ENCODE measurements around the gene OPCML.

Gene OPCML

GRCh38 chr11:133127741-133128140, 404.6 kb downstream of the OPCML start:
- no peak overlapping the region for H3K4me3 ChIP-seq (ENCODE audit: low read depth, low read length)
- no peak for TF ChIP-seq CTCF (IDR thresholded peaks at IDR 0.05; ENCODE audit: borderline replicate concordance, insufficient read depth, low read depth, low read length)

GRCh38 chr11:133123796-133124195, 408.5 kb downstream of the OPCML start:
- no peak for TF ChIP-seq CTCF (IDR thresholded peaks at IDR 0.05; ENCODE audit: borderline replicate concordance, insufficient read depth, low read depth, low read length)
- H3K4me3 ChIP-seq (ENCODE audit: low read depth, low read length), result no peak overlapping the region

GRCh38 chr11:133123366-133123765, 408.9 kb downstream of the OPCML start:
- no peak for TF ChIP-seq CTCF (IDR thresholded peaks at IDR 0.05; ENCODE audit: borderline replicate concordance, insufficient read depth, low read depth, low read length)
- no peak overlapping the region for H3K4me3 ChIP-seq (ENCODE audit: low read depth, low read length)

GRCh38 chr11:133122256-133122655, 410.0 kb downstream of the OPCML start:
- H3K4me3 ChIP-seq (ENCODE audit: low read depth, low read length), result no peak overlapping the region
- no peak for TF ChIP-seq CTCF (IDR thresholded peaks at IDR 0.05; ENCODE audit: borderline replicate concordance, insufficient read depth, low read depth, low read length)

GRCh38 chr11:133118563-133119268, 413.6 kb downstream of the OPCML start:
- TF ChIP-seq CTCF (IDR thresholded peaks at IDR 0.05; ENCODE audit: borderline replicate concordance, insufficient read depth, low read depth, low read length), result no peak

GRCh38 chr11:133115099-133115498, 417.2 kb downstream of the OPCML start:
- no peak for TF ChIP-seq CTCF (IDR thresholded peaks at IDR 0.05; ENCODE audit: borderline replicate concordance, insufficient read depth, low read depth, low read length)

More at GRCh38 chr11:133118563-133119268, 413.6 kb downstream of the OPCML start:
- H3K4me3 ChIP-seq (ENCODE audit: low read depth, low read length), result no peak overlapping the region

GRCh38 chr11:133107763-133108162, 424.5 kb downstream of the OPCML start:
- H3K4me3 ChIP-seq (ENCODE audit: low read depth, low read length), result no peak overlapping the region
- no peak for TF ChIP-seq CTCF (IDR thresholded peaks at IDR 0.05; ENCODE audit: borderline replicate concordance, insufficient read depth, low read depth, low read length)

More at GRCh38 chr11:133115099-133115498, 417.2 kb downstream of the OPCML start:
- H3K4me3 ChIP-seq (ENCODE audit: low read depth, low read length), result no peak overlapping the region
